Adrenal gland (tissue), 12 donors: ENCODE results near the gene RETREG2. TPM values are rescaled to one million over a fixed set of nuclear protein-coding genes. Genes with fewer than 3 reads are reported as not detected.
A peak's percentile ranks its signal among the peaks of the same experiment; 100 is the strongest.

ENCODE experiments used
- DNase-seq, 7 donors: peaks; one replicate each; pipeline ENCODE4 v3.0.0-alpha.2; 2019 to 2020
- H3K27ac ChIP-seq, 5 donors: fragments of 200-600 bp; sonication (generic) in 4 of 5; 1 replicate in 3 of 5; 2 replicates in 2 of 5; pipeline versions ENCODE4 v1.5.1 to v1.8.0; 2016 to 2020; ENCODE audit warnings: mild to moderate bottlenecking in 1 of 5
- H3K27me3 ChIP-seq: fragments of 200-600 bp; 2 replicates; pipeline ENCODE4 v1.8.0; 2021
- H3K36me3 ChIP-seq, 2 donors: fragments of 200-600 bp; replicated peaks in 1 of 2; 1 replicate in 1 of 2; 2 replicates in 1 of 2; pipeline versions ENCODE4 v1.5.1 to v1.8.0; 2018 to 2022
- H3K4me1 ChIP-seq, 2 donors: fragments of 200-600 bp; replicated peaks in 1 of 2; 1 replicate in 1 of 2; 2 replicates in 1 of 2; pipeline versions ENCODE4 v1.5.1 to v1.8.0; 2018 to 2021
- H3K4me3 ChIP-seq, 4 donors: fragments of 200-600 bp; sonication (generic) in 3 of 4; one replicate each; pipeline ENCODE4 v1.5.1; 2016 to 2018
- H3K9me3 ChIP-seq, 3 donors: fragments of 200-600 bp; sonication (generic) in 1 of 3; replicated peaks in 1 of 3; 1 replicate in 2 of 3; 2 replicates in 1 of 3; pipeline versions ENCODE4 v1.5.1 to v1.8.0; 2016 to 2021
- POLR2A ChIP-seq, 2 donors: fragments of 450-650 bp; IDR thresholded peaks; one replicate each; pipeline ENCODE4 v1.6.1; 2017; ENCODE audit warnings: antibody characterized with exemption in 2 of 2, mild to moderate bottlenecking in 2 of 2, moderate library complexity in 1 of 2
- WGBS, 4 donors: extraction: QIAGEN DNeasy Blood & Tissue Kit in 2 of 4; methylation state at CpG; one replicate each; pipeline versions ENCODE4 v1.1.5 to v1.1.7; 2013 to 2017; 5-methylcytosine and 5-hydroxymethylcytosine counted together
- intact Hi-C, 2 donors: fragments of 100-400 bp; cut with DNase I; formaldehyde crosslinking; loops; one replicate each; pipeline versions ENCODE4 v1.14.1 to v1.15.0; 2022 to 2023
- polyA plus RNA-seq, 3 donors: library from polyadenylated mRNA; stranded (reverse); fragments of 200-250 nt in 2 of 3; fragments of 350-450 nt in 1 of 3; fragmentation: Illumina TruSeq in 1 of 3; extraction: RNeasy Lipid Tissue Mini Kit (QIAGEN cat#74804) in 1 of 3; gene quantifications; one replicate each; pipeline ENCODE4 v1.2.3, GENCODE V29; 2013 to 2014
- total RNA-seq, 9 donors: library from RNA; depleted of rRNA in 4 of 9; stranded (reverse); fragments of >200 nt in 4 of 9; fragments of 120-200 nt in 1 of 9; fragmentation: NEBNext Ultra II Directional in 1 of 9; extraction: Animal tissue kit (Norgen Biotek cat#: 25700) in 1 of 9; gene quantifications; one replicate each; pipeline versions ENCODE4 v1.1.0 to v1.2.4, GENCODE V29; 2013 to 2023
- TF ChIP-seq, protein P1 (sequence below), 6 experiments: fragments of 450-650 bp in 4 of 6; fragments of 200-600 bp in 2 of 6; sonication (generic) in 1 of 6; IDR thresholded peaks; 1 replicate in 5 of 6; 2 replicates in 1 of 6; pipeline versions ENCODE4 v1.5.1 to v1.8.0; 2016 to 2021; ENCODE audit warnings: antibody characterized with exemption in 6 of 6, mild to moderate bottlenecking in 2 of 6, moderate library complexity in 1 of 6
- donor health status: healthy with polysubstance abuse.
- donor health status: Bipolar disorder and iron deficiency.
- donor health status: DM: yes; HTN: yes; CAD: no.
- donor health status: DM: no; HTN: no; CAD: no.
- donor health status: DM: no; HTN: no; CAD: no.
- donor health status: DM: yes; HTN: yes; CAD: no.

Gene RETREG2
- total and polyA plus RNA-seq, 12 donors, result 30.1 to 159 (median 83.8) TPM

DNA sequence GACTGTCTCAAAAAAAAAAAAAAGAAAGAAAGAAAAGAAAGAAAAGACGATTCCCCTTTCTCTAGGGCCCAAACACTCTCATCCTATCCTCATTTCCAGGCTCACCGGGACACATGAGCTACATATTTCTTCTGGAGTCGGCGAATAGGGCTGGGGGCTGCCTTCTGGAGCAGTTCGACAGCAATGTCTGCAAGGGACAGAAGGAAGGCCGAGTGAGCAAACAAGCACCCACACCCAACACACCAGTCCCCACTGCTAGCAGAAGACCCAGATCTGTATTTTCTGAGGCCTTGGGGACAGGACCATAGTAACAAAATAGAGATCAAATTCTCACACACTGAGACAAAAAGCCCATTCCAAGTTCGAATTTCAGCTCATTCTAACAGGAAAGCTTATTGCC is 2.6 kb upstream of the RETREG2 start:
- peaks cover 20 to 32% of the 10 kb centered on the region in 2 donors for H3K4me1 ChIP-seq
- no peak for DNase-seq

DNA sequence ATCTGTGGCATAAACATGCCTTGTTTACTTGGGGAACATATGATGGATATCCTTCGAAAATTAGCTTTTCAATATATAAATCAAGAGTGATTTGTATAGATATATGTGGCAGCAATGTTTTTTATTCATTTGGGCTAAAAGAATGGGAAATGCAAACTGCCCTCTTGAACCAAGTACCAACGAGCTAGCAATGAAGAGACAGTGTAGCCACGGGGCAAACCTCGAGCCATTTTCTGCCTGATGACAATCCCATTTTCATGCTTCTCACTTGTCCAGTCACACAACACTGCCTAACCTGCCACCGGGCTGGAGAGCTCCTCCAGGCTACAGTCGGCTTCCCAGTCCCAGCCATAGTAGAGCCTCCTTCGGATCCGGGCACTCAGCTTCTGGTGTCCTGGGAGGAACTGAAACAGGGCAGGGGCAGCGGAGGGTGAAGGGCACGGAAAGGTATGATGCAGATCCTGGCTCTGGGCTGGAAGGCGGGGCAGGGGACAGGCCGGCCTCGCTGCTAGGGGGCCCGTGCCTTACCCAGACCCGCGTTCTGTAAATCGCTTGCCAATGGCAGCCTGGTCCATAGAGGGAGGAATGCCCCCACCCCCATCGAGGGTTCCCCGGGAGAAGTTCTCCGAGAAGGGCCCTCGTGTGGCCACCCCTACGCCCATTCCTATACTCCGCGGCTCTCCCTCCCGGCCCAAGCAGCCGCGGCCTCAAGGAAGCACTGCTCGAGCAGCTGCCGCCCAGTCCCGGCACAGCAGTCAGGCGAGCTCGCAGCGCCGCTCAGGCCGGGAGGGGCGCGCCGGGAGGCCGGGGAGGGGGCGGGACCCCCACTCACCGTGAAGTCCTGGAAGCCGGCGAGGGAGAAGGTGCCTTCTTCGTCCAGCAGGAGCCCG is 1.9 kb upstream of the RETREG2 start:
- peak; percentile 68 to 86 (median 79) for DNase-seq
- Histone ChIP-seq H3K4me1 (peaks cover 20 to 27% of the 10 kb centered on the region in 2 donors), H3K27me3 (no peaks in the 10 kb centered on the region), H3K27ac (peak overlapping the region; percentile 97 to 100 (median 99)), H3K4me3 (peak overlapping the region; percentile 79 to 100 (median 93)), H3K9me3 (no peaks in the 10 kb centered on the region), H3K36me3 (peaks cover 0 to 50% of the 10 kb centered on the region in 2 donors)
- TF ChIP-seq, protein P1, sequence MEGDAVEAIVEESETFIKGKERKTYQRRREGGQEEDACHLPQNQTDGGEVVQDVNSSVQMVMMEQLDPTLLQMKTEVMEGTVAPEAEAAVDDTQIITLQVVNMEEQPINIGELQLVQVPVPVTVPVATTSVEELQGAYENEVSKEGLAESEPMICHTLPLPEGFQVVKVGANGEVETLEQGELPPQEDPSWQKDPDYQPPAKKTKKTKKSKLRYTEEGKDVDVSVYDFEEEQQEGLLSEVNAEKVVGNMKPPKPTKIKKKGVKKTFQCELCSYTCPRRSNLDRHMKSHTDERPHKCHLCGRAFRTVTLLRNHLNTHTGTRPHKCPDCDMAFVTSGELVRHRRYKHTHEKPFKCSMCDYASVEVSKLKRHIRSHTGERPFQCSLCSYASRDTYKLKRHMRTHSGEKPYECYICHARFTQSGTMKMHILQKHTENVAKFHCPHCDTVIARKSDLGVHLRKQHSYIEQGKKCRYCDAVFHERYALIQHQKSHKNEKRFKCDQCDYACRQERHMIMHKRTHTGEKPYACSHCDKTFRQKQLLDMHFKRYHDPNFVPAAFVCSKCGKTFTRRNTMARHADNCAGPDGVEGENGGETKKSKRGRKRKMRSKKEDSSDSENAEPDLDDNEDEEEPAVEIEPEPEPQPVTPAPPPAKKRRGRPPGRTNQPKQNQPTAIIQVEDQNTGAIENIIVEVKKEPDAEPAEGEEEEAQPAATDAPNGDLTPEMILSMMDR (IDR thresholded peaks at IDR 0.05), result peak in 1 of 6 experiments; percentile 24
- TF ChIP-seq POLR2A (IDR thresholded peaks at IDR 0.05), result peak in 1 of 2 donors; percentile 55
- intact Hi-C loops, result no loop called here
- 2 to 16% (median 5%) methylated on average over 6 to 45 of the region's 45 CpGs for WGBS, 4 donors

More for the DNA sequence above, 2.6 kb upstream of the RETREG2 start:
- Histone ChIP-seq H3K27ac (peak overlapping the region in 4 of 5 donors; percentile 97 to 100 (median 99)), H3K9me3 (no peaks in the 10 kb centered on the region), H3K27me3 (no peaks in the 10 kb centered on the region), H3K36me3 (peaks cover 0 to 43% of the 10 kb centered on the region in 2 donors), H3K4me3 (peak overlapping the region in 2 of 4 donors; percentile 79 to 100)
- no peak for TF ChIP-seq POLR2A (IDR thresholded peaks at IDR 0.05)
- TF ChIP-seq, protein P1 (IDR thresholded peaks at IDR 0.05), result no peak
- intact Hi-C loops, result no loop called here
- WGBS, 4 donors, result 67 to 80% (median 71%) methylated on average over 6 to 7 of the region's 7 CpGs

DNA sequence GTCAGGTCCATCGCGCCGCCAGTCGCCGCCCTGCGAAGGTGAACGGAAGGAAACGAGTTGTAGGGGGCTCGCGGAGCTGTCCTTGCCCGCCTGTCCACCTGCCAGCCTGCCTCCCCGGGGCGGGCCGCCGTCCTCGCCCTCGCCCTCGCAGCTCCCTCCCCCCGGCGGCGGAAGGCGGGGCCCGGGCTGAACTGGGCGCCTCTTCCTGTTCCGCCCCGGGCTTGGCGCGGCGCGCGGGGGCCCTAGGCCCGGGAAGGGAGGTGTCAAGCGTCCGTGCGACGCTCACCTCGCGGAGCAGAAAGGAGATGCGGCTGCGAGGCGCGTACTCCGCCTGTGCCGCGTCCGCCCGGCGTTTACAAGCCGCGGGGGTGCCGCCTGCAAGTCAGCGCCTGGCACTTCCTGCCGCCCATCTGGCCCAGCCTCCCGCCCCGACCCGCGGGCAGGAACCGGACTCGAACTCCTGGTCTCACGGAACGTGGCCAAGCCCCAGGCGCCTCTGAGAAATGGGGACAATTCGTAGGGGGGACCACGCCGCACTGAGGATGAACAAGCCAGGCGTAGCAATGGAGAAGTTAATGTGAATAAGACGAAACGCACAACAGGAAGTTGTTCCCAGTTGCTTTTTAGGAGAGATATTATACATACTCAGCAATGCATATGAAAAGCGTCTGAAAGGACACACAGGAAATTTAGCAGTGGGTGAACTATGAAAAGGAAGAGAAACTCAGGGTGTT is 1.1 kb upstream of the RETREG2 start, which contains the start of gene CNPPD1:
Gene CNPPD1, minus strand, starts transcription at position 108 of the 734 bp plus-strand sequence. Its CDS starts 97 bp downstream, at position 11.
- Histone ChIP-seq H3K4me3 (peak within 1 kb of the TSS; percentile 79 to 100 (median 93)), H3K27ac (peak within 1 kb of the TSS; percentile 97 to 100 (median 99)), H3K9me3 (no peaks in the 10 kb centered on the region), H3K27me3 (no peaks in the 10 kb centered on the region), H3K4me1 (peaks cover 20 to 21% of the 10 kb centered on the region in 2 donors), H3K36me3 (peaks cover 0 to 58% of the 10 kb centered on the region in 2 donors)
- intact Hi-C loops, result no loop called here
- 0 to 1% (median 0%) methylated on average over 10 to 69 of the region's 69 CpGs for WGBS, 4 donors
- peak; percentile 79 to 85 for TF ChIP-seq POLR2A (IDR thresholded peaks at IDR 0.05)
- TF ChIP-seq, protein P1 (IDR thresholded peaks at IDR 0.05), result peak in 1 of 6 experiments; percentile 3
- peak; percentile 80 to 91 (median 85) for DNase-seq
